IPS-NIHi7 (cell line): Measurements from ENCODE around the gene C4orf17.

Source experiments
- DNase-seq: peaks from one replicate; pipeline ENCODE4 v3.0.0; 2012; ENCODE audit warnings: mixed read lengths; ENCODE audit errors: extremely low spot score

Gene C4orf17

DNA sequence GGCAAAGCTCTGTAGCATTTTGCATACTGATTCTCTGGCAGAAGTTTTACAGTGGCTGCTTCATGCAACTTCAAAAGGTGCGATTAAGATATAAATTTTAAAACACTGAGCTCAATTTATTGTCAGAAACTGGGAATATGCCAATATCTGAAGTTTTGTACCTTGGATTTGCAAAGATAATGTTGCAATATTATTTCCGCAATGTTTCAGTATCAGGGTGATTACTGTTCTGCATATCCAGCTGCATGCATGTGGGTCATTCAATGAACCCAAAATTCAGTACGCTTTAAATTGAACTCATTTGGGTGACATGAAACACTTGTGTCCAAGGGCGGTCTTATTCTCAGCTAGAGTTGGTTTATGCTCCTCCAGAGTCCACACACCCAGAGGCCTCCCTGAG is 26.9 kb downstream of the C4orf17 start:
- no peak for DNase-seq

DNA sequence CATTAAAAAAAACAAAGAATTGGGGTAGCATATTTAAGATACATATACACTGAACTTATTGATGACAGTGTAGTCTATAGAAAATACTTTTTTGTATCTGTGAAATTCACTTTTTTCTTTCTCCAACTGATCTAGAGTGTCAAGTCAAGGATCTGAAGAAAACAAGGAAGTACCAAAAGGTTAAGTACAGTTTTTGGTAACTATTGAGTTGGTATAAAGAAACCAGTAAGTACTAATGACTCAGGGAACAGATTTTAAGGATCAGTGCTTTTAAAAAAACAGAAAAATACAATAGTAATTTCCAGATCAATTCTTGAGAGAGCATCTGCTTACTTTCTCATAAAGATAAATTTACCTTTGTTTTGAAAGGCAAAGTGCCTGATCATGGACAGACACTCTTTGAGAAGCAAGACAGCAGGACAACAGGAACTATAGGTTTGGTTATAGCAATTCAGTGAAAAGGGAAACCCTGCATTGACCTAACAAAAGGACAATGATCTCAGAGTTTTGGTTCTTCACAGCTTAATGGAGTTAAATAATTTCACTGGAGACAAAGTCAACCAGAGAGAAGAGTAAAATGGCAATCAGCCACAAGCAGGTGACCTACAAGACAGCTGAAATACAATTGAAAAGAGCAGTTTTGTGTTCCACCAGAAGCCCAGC is 29.6 kb downstream of the C4orf17 start:
- DNase-seq, result no peak

DNA sequence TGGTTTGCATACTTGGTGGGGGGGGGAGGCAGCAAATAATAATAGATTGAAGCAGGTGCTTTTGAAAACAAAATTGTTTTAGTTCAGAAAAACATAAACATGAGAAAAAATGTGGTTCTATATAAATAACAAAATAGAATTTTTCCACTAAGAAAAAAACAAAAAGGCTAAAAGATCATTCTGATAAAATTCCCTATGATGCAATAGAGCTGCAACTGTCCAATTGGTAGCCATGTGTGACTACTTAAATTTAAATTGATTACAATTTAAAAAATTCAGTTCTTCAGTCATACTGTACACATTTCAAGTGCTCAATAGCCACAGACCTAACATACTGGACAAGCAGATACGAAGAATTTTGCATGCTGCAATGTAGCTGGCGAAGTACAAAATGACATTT is 42.1 kb downstream of the C4orf17 start:
- DNase-seq, result no peak

DNA sequence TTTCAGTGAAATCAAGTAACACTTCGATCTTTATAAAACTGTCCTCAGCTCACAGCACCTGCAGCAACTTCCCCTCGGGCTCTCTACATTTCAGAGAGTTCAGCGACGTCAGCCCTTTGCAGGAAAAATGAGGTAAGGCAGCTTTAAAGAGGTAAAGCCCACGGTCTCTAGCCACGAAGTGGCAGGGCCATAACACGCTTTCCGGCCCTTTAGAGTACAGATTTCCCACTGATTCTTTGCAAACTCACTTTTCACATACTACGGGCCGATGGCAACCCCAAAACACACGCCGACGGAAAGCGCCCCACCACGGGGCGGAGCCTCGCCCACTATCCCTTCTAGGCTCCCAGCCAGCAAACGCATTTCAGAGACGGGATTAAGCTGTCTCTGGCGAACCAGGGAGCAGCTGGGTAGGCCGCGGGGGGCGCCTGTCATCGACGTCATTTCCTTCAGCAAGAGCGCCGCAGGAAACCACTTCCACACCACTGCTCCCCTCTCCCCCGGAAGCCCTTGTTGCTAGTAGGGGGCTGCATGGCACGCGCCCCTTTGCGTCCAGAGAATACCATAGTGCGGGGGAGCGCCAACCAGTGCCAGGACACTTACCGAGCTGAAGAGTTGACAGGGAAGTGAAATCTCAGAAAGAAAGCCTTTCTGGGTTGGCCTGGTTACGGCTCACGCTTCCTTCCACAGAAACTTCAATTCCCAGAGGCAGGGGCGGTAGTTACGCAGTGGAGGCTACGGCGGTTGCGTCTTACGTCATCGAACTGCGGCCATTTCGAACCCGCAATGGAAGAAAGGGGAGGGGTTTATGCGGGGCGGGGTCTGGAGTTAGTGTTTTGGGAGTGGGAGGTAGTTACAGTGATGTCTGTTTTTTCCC is 52.7 kb downstream of the C4orf17 start, which contains the start of gene TRMT10A:
Gene TRMT10A, minus strand, starts transcription at position 730 of the 877 bp plus-strand sequence. CDS start 4,701 bp downstream, outside the sequence.
- DNase-seq, result peak; percentile 90

DNA sequence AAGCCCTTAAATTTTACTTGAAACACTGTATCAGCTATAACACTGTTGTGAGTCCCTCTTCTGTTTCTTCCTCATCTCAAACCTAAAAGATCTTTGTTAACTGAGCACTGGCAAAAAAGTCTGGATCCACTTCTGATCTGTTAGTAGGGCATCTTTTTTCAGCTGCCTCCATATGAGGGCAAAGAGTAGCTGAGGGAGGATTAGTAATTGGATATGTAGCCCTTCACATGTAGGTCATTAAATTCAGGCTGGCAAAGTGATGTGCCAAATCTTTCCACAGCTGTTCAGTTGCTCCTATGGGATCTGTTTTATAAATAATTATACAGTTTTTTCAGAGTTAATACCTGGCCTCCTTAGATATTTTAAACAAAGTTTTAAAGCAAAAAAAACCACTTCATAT is 54.1 kb downstream of the C4orf17 start:
- DNase-seq, result no peak

DNA sequence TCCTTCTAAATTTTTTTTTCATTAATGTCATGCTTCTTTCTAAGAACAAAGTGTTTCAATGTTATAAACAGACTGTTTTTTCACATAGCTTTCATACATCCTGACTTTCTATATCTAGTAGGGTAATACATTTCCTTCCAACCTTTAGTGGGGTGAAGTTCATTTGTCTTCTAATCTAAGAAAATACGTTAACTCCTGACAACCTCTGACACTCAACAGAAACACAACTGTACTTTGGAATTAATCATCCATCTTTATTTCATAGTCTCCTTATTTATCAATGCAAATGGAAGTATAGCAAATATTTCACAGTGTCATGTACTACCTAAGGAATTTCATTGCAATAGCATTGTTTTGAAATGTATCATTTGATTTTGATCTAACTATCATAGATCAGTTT is 61.1 kb downstream of the C4orf17 start:
- DNase-seq, result no peak

DNA sequence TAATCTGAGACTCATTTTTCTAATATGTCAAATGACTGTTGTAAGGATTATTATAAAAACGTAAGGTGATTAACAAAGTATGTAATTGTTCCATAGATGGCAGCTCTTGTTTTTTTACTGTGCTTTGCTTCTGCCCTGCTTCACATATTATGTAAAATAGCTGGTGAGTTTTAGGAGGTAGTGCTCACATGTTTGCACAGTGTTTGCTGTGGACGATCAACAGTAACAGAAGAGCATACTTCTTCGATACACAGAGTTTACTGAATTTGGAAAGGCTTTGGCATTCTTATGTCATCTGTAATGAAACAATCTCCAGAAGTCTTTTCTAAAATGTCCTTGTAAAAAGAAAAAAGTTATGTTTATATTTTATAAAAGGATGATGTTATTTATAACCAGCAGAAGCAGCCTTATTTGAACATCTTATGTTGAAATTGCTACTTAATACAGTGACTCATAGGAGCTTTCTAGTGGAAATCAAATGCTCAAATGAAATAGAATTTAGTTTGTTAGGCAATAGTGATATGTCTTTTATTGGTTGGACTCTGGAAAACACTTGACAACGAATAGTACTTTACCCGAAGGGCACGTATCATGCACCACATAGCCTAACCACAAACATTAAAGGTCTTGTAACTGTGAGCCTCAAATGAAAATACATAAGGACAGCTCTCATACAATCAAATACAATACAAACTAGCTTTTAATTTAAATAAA is 61.9 kb downstream of the C4orf17 start:
- no peak for DNase-seq

DNA sequence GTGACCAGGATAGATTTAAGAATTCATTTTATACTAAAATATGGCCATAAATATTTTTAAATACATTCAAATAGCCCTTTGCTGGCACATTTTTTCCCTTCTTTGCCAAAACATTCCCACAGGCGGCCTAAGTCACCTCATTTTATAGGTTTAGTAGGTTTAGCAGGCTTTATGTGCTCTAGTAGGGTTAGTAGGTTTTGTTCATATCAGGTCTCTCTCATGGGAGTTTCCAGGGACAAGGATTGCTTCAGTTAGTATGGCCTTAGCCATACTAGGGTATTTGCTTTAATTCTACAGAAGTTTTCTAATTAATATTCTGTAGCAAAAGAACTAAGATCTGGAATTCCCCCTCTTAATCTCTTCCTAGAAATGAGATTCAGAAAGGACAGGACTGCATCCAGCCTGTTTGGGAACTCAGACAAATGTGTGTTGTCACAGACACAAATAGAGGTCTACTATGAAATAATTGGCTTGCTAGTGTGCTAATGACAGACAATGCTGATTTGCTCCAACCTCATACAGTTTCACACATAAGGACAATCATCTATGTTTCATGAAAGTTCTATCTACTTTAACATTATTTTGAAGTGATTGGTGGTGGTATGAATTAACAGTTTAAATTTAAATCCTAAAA is 63.0 kb downstream of the C4orf17 start:
- no peak for DNase-seq

DNA sequence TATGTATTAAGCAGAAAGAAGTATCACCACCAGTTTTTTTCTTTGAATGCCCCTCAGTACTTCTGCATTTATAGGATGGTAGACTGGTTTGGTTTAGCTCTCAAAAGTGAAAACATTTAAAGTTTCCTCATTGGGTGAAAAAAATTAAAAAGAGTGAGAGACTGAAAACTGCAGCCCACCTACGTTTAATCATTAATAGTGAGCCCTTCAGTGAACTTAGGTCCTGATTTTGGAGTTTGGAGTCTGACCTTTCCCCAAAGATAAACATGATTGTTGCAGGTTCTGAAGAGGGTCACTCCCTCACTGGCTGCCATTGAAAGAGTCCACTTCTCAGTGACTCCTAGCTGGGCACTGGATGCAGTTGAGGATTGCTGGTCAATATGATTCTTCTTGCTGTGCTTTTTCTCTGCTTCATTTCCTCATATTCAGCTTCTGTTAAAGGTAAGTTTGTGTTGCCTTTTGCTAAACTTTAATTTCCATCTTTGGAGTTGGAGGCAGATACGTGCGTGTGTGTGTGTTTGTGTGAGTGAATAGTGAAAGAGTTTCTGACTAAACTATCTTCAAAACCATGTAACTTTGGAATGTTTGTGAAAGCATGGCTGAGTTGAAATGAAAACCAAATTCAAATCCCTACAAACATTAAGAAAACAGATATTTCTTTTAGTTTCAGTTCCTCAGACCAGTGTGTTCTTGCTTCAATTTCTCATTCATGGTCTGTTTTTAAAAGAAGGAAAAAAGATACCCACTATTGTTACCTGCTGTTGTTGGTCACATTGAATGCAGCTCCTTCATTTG is 63.9 kb downstream of the C4orf17 start, which contains the start of gene MTTP:
Gene MTTP, plus strand, starts transcription at position 295 of the 795 bp plus-strand sequence. Its CDS starts 86 bp downstream, at position 381.
- DNase-seq, result no peak

DNA sequence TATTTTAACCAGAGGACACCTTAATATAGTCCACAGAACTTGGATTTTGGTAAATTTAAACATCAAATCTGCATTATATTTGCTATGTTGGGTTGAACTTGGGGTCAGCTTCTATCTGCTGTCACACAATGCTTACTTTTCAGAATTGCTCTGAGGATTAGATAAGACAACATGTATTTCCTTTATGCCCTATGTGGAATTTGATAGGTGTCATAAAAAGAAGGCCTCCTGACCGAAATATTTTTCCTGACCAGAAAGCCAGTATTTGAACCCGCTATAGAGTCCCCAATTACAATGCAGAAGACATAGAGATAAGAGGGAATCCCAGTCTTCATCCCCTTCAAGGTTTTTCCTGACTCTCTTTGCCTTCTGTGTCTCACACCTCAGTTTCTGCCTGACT is 67.9 kb downstream of the C4orf17 start:
- DNase-seq, result no peak

DNA sequence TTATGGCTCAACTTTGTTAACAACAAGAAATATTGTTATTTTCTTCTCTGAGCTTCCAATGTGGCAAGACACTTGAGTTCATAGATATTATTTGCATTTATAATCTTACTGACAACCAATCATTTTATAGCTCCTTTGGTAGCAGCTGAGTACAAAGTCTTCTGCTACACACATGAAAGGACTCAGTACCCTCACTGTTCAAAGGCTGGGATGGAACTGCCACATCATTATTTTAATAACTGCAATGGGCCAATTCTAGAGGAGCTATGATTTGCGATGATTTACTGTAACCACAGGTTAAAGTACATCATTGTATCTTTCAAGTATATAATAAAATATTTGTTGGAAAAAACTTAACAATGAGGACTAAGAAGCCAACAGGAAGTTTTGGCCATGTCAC is 74.7 kb downstream of the C4orf17 start:
- no peak for DNase-seq

DNA sequence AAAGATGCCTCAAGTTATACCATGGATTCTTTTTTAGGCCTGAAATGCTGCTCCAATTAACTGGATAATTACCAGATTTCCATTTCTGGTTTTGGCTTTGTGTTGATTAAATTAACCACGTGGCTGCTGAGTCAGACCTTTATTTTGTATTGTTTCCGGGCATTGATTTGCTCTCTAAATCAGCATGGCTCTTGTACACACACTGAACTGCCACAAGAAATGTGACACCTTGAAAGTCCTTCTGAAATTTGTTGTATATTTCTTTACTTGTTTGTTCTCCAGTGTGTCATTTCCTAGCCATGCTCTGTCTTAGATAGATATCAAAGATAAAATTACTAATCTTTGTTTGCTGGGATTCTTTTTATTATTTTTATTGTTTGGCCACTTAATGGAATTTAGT is 75.5 kb downstream of the C4orf17 start:
- no peak for DNase-seq

DNA sequence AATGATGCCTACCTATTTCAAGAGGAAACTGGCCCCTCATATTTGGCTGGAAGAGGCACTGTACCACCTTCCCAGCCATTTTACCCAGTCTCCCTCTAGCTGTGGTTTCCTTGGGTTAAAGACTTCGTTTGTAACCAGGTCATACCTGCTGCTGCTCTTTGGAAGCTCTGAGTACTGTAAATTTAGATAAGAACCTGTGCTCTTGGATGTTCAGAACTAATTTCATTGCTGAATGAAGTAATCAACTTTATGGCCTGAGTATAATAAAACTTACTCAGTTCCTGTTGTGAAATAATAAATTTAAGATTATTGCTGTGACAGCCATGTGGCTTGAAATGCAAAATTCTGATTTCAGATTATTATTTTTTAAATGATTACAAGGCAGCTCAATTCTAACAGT is 76.0 kb downstream of the C4orf17 start:
- no peak for DNase-seq

DNA sequence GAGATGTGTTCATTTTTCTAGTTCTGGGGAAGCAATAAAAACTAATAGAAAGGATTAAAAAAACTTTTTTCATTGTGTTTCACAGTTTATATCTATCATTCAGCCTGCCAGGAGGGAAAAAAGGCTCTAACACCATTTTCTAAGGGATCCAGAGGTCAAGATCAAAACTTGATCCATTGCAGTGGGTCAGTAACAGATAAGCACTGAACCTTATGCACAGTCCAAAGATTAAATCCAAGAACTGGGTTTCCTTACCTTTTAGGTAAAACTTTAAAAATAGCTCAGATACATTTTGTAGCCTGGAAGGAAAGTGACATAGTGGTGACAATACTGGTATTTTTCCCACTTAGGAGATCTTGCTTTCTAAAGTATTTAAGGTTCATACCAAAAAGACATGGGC is 76.5 kb downstream of the C4orf17 start:
- no peak for DNase-seq

DNA sequence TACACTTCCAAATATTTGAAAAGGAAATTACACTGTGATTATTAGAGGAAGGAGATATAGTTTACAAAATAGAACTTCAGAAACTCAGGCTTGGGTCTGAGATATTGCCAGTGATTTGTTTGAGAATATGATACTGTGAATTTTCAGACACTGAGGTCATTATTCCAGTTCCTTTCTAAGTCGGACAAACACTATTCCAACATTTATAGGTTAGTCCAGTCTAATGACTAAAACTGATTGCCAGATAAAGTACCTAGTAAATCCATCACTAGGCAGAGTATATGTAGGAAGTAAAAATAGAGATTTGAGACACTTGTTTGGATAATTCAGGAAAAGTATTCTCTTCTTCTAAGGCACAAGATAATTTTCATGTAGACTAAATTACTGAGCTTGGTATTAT is 77.0 kb downstream of the C4orf17 start:
- no peak for DNase-seq

DNA sequence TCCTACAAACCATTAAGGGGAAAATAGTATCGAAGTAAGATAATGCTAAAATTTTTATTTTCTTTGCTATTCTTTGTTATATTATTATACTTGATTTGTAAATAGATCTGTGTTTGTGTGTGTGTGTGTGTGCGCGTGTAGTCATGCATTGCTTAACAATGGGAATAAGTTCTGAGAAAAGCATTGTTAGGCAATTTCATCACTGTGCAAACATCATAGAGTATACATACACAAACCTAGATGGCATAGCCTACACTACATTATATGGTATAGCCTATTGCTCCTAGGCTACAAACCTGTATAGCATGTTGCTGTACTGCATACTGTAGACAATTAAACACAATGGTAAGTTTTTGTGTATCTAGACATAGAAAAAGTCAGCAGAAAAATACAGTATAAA is 80.9 kb downstream of the C4orf17 start:
- no peak for DNase-seq
